ENCODE results near the gene ZSCAN29. TPM values are rescaled to one million over a fixed set of nuclear protein-coding genes. Genes with fewer than 3 reads are reported as not detected.
A peak's percentile ranks its signal among the peaks of the same experiment; 100 is the strongest.

The ZSCAN29 gene
- total RNA-seq, 6 donors from 2014 or later: 23.9 to 63.9 (median 24.7) TPM

DNA sequence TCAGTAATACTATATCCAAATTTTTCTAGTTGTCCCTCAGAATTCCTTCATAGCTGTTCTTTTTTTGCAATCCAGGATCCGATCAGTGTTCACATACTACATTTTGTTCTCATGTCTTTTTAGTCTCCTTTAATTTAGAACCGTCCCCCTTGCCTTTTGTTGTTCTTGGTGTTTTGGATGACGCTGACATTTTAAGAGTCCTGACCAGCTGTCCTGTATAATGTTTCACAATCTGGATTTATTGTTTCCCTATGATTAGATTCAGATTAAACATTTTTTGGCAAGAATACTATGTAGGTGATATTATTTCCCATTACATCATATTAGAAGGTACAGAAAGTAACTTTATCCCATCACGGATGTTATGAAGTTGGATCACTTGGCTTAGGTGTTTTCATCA lies 11.5 kb upstream of the ZSCAN29 start:
- 96% methylated on average over 4 of the region's 4 CpGs for WGBS, 2 donors
- H3K36me3 ChIP-seq: peaks cover 11 to 89% (median 38%) of the 10 kb centered on the region in 4 donors
- no peaks in the 10 kb centered on the region for H3K27me3 ChIP-seq
- ATAC-seq (ENCODE audit: low FRiP score in 2 of 2): no peak
- H3K9me3 ChIP-seq: no peaks in the 10 kb centered on the region
- TF ChIP-seq EP300 (IDR thresholded peaks at IDR 0.05): no peak
- TF ChIP-seq POLR2A (IDR thresholded peaks at IDR 0.05): no peak
- no peak for TF ChIP-seq POLR2AphosphoS5 (IDR thresholded peaks at IDR 0.05)
- TF ChIP-seq, protein P1, sequence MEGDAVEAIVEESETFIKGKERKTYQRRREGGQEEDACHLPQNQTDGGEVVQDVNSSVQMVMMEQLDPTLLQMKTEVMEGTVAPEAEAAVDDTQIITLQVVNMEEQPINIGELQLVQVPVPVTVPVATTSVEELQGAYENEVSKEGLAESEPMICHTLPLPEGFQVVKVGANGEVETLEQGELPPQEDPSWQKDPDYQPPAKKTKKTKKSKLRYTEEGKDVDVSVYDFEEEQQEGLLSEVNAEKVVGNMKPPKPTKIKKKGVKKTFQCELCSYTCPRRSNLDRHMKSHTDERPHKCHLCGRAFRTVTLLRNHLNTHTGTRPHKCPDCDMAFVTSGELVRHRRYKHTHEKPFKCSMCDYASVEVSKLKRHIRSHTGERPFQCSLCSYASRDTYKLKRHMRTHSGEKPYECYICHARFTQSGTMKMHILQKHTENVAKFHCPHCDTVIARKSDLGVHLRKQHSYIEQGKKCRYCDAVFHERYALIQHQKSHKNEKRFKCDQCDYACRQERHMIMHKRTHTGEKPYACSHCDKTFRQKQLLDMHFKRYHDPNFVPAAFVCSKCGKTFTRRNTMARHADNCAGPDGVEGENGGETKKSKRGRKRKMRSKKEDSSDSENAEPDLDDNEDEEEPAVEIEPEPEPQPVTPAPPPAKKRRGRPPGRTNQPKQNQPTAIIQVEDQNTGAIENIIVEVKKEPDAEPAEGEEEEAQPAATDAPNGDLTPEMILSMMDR (IDR thresholded peaks at IDR 0.05): no peak
- DNase-seq: no peak
- H3K4me3 ChIP-seq: no peak overlapping the region
- no peaks in the 10 kb centered on the region for H3K4me1 ChIP-seq
- no peak overlapping the region for H3K27ac ChIP-seq

DNA sequence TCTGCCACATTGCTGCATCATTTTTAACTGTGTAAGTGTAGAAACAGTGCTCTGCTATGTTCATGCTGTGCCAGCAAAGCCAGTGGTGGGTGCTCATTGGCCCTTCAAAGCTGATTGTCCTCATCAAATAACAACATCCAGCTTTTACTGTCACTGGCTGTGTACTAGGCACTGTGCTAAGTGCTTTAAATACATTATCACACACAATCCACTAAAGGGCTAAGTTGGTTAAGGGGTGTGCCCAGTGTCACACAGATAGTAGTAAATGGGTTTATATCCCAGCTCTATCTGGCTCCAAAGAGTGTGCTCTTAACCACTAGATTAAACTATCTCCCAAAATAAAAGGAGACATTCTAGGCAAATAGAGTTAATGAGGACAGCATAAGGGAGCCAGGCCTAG lies 7.8 kb upstream of the ZSCAN29 start:
- no peak overlapping the region for H3K4me3 ChIP-seq
- H3K4me1 ChIP-seq: no peaks in the 10 kb centered on the region
- no peaks in the 10 kb centered on the region for H3K27me3 ChIP-seq
- peaks cover 11 to 62% (median 17%) of the 10 kb centered on the region in 4 donors for H3K36me3 ChIP-seq
- no peak for ATAC-seq (ENCODE audit: low FRiP score in 2 of 2)
- DNase-seq: no peak
- H3K27ac ChIP-seq: no peak overlapping the region
- TF ChIP-seq POLR2A (IDR thresholded peaks at IDR 0.05) (no peak), POLR2AphosphoS5 (IDR thresholded peaks at IDR 0.05) (no peak), EP300 (IDR thresholded peaks at IDR 0.05) (no peak)
- TF ChIP-seq, protein P1 (IDR thresholded peaks at IDR 0.05): no peak
- no peaks in the 10 kb centered on the region for H3K9me3 ChIP-seq

DNA sequence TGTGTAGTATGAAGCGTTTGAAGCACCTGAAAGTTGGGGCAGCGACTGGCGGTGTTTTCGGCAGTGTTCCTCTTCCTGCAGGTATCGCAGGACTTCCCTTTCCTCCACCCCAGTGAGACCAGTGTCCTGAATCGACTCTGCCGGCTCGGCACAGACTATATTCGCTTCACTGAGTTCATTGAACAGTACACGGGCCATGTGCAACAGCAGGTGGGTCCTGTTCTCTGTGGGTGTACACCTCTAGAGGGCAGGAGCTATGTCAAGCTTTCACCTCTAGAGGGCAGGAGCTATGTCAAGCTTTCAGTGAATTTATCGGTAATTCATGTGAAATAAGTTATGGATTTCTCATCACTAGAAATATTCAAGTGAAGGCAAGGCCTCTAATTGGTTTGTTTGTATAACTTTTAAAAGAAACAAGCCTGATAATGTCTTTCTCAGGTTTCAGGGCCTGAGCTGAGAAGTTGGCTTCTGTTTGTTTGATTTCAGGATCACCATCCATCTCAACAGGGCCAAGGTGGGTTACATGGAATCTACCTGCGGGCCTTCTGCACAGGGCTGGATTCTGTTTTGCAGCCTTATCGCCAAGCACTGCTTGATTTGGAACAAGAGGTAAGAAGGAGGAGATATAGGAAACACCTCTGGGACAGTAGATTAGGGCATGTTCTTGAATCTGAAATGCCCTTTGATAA lies 5.3 kb upstream of the ZSCAN29 start:
- Histone ChIP-seq H3K4me1 (peaks cover 11 to 14% (median 14%) of the 10 kb centered on the region in 4 donors), H3K36me3 (peaks cover 3 to 40% (median 7%) of the 10 kb centered on the region in 4 donors), H3K4me3 (no peak overlapping the region), H3K27me3 (no peaks in the 10 kb centered on the region), H3K9me3 (no peaks in the 10 kb centered on the region), H3K27ac (no peak overlapping the region)
- WGBS, 2 donors: 83 to 90% methylated on average over 13 of the region's 13 CpGs
- DNase-seq (no peak), ATAC-seq (ENCODE audit: low FRiP score in 2 of 2) (peak in 1 of 2 donors; percentile 57)
- TF ChIP-seq EP300 (IDR thresholded peaks at IDR 0.05): no peak
- TF ChIP-seq, protein P1 (IDR thresholded peaks at IDR 0.05): peak; percentile 30 to 59 (median 44)

DNA sequence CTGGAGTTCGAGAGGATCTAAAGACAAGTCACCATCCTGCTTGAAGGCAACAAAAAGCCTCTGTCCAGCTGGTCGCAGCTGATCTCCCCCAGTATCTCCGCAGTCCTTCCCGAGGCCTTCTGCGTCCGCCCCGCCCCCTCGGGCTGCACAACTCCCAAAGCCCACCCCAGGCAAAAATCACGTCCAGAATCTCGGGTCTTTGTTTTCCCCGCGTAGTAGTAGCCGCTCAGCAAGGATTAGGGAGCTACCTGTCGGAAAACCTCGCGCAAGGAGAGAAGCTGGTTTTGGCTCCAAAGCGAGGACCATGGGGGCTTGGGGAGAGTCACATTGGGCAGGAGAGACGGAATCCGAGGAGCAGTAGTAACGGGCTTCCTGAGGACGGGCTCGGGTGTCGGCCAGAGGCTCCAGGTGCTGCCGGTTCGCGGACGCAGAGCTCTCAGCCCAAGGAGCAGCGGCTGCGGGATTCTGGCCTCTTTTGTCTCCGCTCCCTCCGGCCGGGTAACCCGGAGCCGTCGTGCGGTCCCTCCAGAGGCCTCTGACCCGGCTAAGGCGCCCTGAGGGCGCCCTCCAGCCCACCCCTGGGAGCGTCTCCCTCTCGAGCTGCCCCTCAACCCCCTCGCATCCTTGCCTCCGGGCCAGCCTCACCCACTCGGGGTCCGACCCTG lies 401 bp downstream of the ZSCAN29 start:
- H3K4me1 ChIP-seq: peaks cover 25 to 35% (median 31%) of the 10 kb centered on the region in 4 donors
- H3K36me3 ChIP-seq: peaks cover 0 to 23% (median 6%) of the 10 kb centered on the region in 4 donors
- peak overlapping the region; percentile 86 to 97 (median 93) for H3K4me3 ChIP-seq
- peak overlapping the region; percentile 70 to 90 (median 87) for H3K27ac ChIP-seq
- H3K27me3 ChIP-seq: no peaks in the 10 kb centered on the region
- no peaks in the 10 kb centered on the region for H3K9me3 ChIP-seq
- ATAC-seq (ENCODE audit: low FRiP score in 2 of 2): peak; percentile 68 to 80
- DNase-seq: peak; percentile 22 to 72
- WGBS, 2 donors: 2 to 5% methylated on average over 15 to 28 of the region's 45 CpGs
- TF ChIP-seq POLR2AphosphoS5 (IDR thresholded peaks at IDR 0.05): no peak
- TF ChIP-seq POLR2A (IDR thresholded peaks at IDR 0.05): no peak
- no peak for TF ChIP-seq EP300 (IDR thresholded peaks at IDR 0.05)
- TF ChIP-seq, protein P1 (IDR thresholded peaks at IDR 0.05): no peak

Measured in upper lobe of left lung (tissue), 6 donors.